ENCODE data around the gene CAPN10.
A peak's percentile ranks its signal among the peaks of the same experiment; 100 is the strongest.

Gene CAPN10

DNA sequence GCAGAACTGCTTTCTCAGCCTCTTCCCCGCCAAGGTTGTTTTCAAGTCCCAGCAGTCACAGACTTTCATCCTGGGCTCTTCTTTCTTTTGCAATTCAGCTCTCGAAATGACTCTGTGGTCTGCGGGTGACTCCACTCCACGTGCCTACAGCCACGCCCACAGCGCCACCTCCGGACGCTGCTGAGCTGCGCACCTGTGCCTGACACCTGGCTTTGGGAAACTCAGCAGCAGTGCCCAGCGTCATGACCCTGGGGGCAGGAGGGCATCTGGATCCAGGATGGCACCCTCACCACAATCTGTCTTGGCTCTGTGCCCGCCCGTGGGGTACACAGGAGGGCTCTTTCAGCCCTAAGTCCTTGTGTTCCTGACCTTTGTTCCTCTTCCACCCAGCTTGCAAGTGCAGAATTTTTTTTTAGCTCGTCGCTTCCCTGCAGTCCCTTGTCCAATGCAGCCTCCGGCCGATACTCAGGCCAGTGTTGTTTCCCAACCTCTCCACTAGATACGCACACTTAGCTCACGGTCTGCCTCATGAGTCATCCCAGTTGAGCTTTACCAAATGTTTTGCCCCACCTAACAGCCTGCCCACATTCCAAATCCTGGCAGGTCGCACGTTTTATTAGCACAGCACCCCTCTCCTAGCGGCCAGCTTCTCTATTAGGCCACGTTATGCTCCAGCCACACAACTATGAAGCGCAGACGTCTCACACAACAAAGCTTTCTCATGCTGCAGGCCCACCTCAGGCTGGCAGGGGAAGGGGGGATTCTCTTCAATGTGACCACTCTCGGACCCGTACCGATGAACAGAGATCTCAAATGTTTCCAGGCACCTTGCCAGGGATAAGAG lies 6.5 kb upstream of the CAPN10 start:
- peaks cover 18 to 45% (median 43%) of the 10 kb centered on the region in 3 donors for H3K36me3 ChIP-seq
- DNase-seq: peak in 1 of 2 donors; percentile 64
- no peak overlapping the region for H3K4me3 ChIP-seq
- H3K4me1 ChIP-seq: peaks cover 0 to 29% (median 19%) of the 10 kb centered on the region in 4 donors
- no peaks in the 10 kb centered on the region for H3K9me3 ChIP-seq
- peak overlapping the region in 1 of 2 donors; percentile 51 for H3K27ac ChIP-seq
- intact Hi-C loops (cut with DNase I; ENCODE audit: low total_unique reads): no loop called here
- no peaks in the 10 kb centered on the region for H3K27me3 ChIP-seq
- TF ChIP-seq, protein P1, sequence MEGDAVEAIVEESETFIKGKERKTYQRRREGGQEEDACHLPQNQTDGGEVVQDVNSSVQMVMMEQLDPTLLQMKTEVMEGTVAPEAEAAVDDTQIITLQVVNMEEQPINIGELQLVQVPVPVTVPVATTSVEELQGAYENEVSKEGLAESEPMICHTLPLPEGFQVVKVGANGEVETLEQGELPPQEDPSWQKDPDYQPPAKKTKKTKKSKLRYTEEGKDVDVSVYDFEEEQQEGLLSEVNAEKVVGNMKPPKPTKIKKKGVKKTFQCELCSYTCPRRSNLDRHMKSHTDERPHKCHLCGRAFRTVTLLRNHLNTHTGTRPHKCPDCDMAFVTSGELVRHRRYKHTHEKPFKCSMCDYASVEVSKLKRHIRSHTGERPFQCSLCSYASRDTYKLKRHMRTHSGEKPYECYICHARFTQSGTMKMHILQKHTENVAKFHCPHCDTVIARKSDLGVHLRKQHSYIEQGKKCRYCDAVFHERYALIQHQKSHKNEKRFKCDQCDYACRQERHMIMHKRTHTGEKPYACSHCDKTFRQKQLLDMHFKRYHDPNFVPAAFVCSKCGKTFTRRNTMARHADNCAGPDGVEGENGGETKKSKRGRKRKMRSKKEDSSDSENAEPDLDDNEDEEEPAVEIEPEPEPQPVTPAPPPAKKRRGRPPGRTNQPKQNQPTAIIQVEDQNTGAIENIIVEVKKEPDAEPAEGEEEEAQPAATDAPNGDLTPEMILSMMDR (IDR thresholded peaks at IDR 0.05): no peak

GRCh38 chr2:240581811-240582210 lies 4.7 kb upstream of the CAPN10 start:
- Histone ChIP-seq H3K9me3 (no peaks in the 10 kb centered on the region), H3K4me1 (peaks cover 0 to 37% (median 26%) of the 10 kb centered on the region in 4 donors), H3K27me3 (no peaks in the 10 kb centered on the region), H3K36me3 (peaks cover 4 to 26% (median 26%) of the 10 kb centered on the region in 3 donors), H3K27ac (no peak overlapping the region), H3K4me3 (no peak overlapping the region)
- no peak for DNase-seq
- TF ChIP-seq, protein P1 (IDR thresholded peaks at IDR 0.05): no peak
- intact Hi-C loops (cut with DNase I; ENCODE audit: low total_unique reads): no loop called here

DNA sequence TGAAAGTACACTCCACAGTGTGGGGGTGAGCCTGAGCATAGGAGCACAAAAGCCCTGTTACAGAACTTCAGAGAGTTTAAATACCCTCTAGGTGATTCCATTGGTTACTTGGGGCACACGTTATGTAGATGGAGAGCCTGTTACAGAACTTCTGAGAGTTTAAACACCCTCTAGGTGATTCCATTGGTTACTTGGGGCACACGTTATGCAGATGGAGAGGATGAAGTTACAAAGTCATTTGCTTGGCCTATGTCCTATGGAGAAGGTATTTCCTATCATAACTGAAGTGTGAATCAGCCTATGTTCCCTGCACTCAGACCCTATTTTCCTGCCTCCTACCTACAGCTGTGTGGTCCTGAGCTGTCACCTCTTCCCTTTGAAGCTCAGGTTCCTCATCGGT lies 3.8 kb upstream of the CAPN10 start:
- intact Hi-C loops (cut with DNase I; ENCODE audit: low total_unique reads): no loop called here
- peaks cover 4 to 45% (median 34%) of the 10 kb centered on the region in 4 donors for H3K4me1 ChIP-seq

DNA sequence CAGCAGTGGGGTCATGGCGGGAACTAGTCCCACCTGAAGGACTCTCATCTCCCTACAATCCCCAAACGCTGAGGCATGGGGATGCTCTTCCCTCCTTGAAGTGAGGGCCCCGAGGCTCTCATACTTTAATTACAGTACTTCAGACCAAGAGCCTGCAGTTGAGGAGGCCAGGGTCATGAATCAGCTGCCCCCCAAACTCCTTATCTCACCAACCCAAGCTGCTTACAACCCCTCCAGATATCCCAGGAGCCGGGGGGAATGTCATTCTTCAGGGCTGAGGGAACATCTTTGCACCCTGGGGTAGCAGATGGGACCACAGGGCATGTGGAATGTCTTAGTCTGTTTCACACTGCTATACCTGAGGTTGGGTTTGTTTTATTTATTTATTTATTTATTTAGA lies 2.8 kb upstream of the CAPN10 start:
- H3K27ac ChIP-seq: no peak overlapping the region
- H3K4me1 ChIP-seq: peaks cover 6 to 52% (median 42%) of the 10 kb centered on the region in 4 donors
- H3K9me3 ChIP-seq: no peaks in the 10 kb centered on the region
- no peak overlapping the region for H3K4me3 ChIP-seq
- DNase-seq: no peak
- H3K27me3 ChIP-seq: no peaks in the 10 kb centered on the region
- TF ChIP-seq, protein P1 (IDR thresholded peaks at IDR 0.05): no peak
- intact Hi-C loops (cut with DNase I; ENCODE audit: low total_unique reads): no loop called here
- peaks cover 0 to 13% (median 7%) of the 10 kb centered on the region in 3 donors for H3K36me3 ChIP-seq

More for the DNA sequence above, 3.8 kb upstream of the CAPN10 start:
- H3K9me3 ChIP-seq: no peaks in the 10 kb centered on the region
- no peak for DNase-seq
- H3K4me3 ChIP-seq: no peak overlapping the region
- no peak overlapping the region for H3K27ac ChIP-seq
- no peaks in the 10 kb centered on the region for H3K27me3 ChIP-seq
- peaks cover 0 to 17% (median 17%) of the 10 kb centered on the region in 3 donors for H3K36me3 ChIP-seq
- TF ChIP-seq, protein P1 (IDR thresholded peaks at IDR 0.05): no peak

DNA sequence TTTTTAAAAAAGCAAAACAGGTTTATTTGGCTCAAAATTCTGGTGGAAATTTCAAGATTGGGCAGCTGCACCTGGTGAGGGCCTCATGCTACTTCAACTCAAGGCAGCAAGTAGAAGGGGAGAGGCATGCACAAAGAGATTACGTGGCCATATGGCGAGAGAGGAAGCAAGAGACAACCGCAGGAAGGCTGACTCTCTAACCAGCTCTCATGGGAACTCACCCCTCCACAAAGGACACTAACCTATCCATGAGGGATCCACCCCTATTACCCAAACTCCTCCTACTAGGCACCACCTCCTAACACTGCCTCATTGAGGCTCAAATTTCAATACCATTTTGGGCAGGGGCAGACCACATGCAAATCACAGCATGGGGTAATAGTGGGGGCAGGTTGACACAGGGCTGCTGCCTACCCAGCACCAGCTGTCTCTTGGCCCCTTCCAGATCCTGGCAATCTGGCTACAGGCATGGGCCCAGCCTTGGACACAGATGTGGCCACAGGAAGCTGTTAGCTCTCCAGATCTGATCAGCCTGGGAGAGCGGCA lies 2.0 kb upstream of the CAPN10 start:
- TF ChIP-seq, protein P1 (IDR thresholded peaks at IDR 0.05): no peak
- Histone ChIP-seq H3K27ac (no peak overlapping the region), H3K27me3 (no peaks in the 10 kb centered on the region), H3K4me1 (peaks cover 6 to 46% (median 40%) of the 10 kb centered on the region in 4 donors), H3K36me3 (peaks cover 0 to 13% (median 3%) of the 10 kb centered on the region in 3 donors), H3K9me3 (no peaks in the 10 kb centered on the region), H3K4me3 (peak overlapping the region in 1 of 2 donors; percentile 87)
- DNase-seq: no peak
- intact Hi-C loops (cut with DNase I; ENCODE audit: low total_unique reads): loop anchor here (5.0 kb wide), 1 partner anchor 557 kb away; the partner anchor contains the start of gene NDUFA10

Measured in tibial artery (tissue), 4 donors.